Subcutaneous adipose tissue (tissue), 4 donors: ENCODE data around the gene ORAI2. TPM values are rescaled to one million over a fixed set of nuclear protein-coding genes. Genes with fewer than 3 reads are reported as not detected.

Source experiments
- CTCF ChIP-seq: fragments of 450-650 bp; IDR thresholded peaks from one replicate; pipeline ENCODE4 v1.5.1; 2016; ENCODE audit warnings: low read depth, mild to moderate bottlenecking, control low read depth, antibody characterized with exemption, moderate library complexity
- total RNA-seq, 4 donors: library from RNA; depleted of rRNA; stranded (reverse); fragments of >200 nt; gene quantifications; one replicate each; pipeline ENCODE4 v1.1.0, GENCODE V29; 2016

The ORAI2 gene
- total RNA-seq, 4 donors from 2014 or later: 2.0 to 26.0 (median 6.4) TPM

GRCh38 chr7:102395873-102396709, 37.3 kb upstream of the ORAI2 start, which contains the start of gene PRKRIP1:
Gene PRKRIP1 (plus strand): TSS chr7:102396363. CDS start chr7:102396412, 49 bp downstream.
- no peak for TF ChIP-seq CTCF

- no peak for TF ChIP-seq CTCF
Measured at GRCh38 chr7:102396710-102397019, 36.7 kb upstream of the ORAI2 start.

- no peak for TF ChIP-seq CTCF
Measured at GRCh38 chr7:102398543-102398942, 34.8 kb upstream of the ORAI2 start.

GRCh38 chr7:102400360-102400759, 33.0 kb upstream of the ORAI2 start:
- no peak for TF ChIP-seq CTCF

GRCh38 chr7:102403563-102403962, 29.8 kb upstream of the ORAI2 start:
- no peak for TF ChIP-seq CTCF

- no peak for TF ChIP-seq CTCF
Measured at GRCh38 chr7:102404005-102404861, 29.1 kb upstream of the ORAI2 start.

GRCh38 chr7:102407910-102408309, 25.5 kb upstream of the ORAI2 start:
- no peak for TF ChIP-seq CTCF
